Kidney glomerular epithelial cell (primary cell): Measurements from ENCODE around the gene LCN12.

Experiments
- DNase-seq: peaks from one replicate; lab custom pipeline; 2025; lab: John Stamatoyannopoulos, UW

LCN12 gene, protein sequence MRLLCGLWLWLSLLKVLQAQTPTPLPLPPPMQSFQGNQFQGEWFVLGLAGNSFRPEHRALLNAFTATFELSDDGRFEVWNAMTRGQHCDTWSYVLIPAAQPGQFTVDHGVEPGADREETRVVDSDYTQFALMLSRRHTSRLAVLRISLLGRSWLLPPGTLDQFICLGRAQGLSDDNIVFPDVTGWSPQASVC

DNA sequence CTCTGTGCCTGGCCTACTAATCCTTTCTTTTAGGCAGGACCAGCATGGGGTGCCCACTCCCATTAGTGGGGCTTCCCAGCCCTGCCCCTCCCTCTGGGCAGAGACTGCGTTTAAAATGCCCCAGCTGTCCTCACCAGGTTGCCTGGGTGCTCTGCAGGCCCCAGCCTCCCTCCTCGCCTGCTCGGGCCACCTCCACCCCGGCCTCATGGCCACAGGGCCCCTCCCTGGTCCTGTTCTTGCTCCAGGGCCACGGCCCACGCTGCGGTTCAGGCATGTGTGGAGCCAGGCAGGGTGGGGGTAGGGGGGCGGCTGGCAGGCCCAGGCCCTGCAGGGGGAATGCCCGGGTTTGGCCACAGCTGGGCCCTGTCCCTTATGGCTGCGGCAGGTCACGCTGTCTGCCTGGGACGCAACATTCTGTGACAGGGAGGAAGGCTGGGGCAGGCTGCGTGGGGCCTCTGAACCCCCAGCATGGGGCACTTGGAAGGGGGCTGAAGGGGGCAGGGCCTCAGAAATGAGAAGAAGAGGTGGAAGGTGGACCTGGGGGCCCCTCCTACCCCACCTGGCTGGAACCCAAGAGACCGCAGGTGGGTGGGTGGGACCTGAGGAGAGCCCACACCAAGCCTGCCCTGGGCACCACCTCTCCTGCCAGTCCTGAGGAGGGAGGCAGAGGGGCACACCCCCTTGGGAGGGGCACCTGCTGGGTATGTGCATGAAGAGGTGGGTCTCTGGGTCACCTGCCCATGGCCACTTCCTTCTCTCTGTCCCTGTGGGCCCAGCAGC lies at the start of gene LCN12:
TSS of gene LCN12 (plus strand) at position 733 of the 780 bp plus-strand sequence. CDS start 55 bp downstream, outside the sequence.
- no peak for DNase-seq

DNA sequence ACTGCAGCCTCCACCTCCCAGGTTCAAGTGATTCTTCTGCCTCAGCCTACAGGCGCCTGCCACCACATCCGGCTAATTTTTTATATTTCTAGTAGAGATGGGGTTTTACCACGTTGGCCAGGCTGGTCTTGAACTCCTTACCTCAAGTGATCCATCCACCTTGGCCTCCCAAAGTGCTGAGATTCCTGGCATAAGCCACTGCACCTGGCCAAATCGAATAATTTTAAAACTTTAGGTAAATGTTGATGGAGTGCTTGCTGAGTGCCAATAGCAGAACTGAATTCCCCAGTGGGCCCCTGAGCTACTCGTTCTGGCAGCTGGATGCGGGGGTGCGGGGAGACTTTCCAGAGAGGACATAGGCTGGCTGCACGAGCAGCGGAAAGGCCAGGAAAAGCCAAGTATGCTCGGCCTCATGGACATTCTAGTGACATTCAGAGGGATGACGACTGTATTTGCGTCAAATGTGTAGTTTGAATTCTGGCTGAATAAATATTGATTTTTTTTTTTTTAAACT lies 49.0 kb upstream of the LCN12 start:
- no peak for DNase-seq

DNA sequence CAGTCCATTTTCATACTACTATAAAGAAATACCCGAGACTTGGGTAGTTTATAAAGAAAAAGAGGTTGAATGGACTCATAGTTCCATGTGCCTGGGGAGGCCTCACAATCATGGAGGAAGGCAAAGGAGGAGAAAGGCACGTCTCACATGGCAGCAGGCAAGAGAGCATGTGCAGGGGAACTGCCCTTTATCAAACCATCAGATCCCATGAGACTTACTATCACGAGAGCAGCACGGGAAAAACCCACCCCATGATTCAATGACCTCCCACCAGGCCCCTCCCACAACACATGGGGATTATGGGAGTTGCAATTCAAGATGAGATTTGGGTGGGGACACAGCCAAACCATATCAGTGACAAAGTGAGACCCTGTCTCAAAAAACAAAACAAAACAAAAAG lies 45.8 kb upstream of the LCN12 start:
- no peak for DNase-seq

DNA sequence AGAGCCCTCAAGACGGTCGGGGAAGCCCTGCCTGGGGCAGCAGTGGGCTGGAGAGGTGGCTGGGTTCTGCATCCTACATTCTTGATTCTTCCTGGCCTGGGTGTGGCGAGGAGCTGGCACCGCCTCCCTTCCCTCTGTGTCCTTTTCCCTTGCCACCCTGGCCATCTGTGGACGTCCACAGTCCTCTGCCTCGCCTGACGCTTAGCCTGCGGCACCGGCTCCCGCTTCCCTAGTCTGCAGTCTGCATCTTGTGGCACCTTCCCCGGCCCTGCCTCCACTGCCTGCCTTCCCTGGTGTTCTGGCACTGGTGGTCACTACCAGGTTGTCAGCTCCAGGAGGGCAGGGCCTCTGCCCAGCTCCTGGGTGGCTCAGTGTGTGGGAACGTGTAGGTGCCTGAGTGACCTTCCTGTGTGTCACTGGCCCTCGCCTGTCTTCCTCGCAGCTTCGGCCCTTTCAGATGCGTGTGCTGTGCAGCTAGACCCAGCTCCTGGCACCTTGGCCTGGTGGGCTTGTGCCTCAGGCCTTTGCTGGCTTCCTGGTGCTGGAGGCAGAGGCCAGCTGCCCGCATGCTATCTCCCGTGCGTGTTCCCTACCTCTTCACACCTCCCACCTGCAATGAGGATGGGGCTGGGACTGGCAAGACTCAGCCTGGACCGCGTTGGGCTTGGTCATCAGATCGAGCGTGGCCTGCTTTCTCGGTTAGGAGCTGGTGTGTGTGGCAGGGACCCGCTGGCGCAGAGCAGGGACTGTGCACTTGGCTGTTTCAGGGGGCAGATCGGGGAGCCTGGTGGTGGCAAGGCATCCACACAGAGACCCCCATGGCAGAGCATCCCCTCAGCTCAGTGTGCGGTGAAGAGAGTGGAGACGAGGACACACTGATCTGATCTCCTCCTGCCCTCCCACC lies 44.8 kb upstream of the LCN12 start:
- no peak for DNase-seq

DNA sequence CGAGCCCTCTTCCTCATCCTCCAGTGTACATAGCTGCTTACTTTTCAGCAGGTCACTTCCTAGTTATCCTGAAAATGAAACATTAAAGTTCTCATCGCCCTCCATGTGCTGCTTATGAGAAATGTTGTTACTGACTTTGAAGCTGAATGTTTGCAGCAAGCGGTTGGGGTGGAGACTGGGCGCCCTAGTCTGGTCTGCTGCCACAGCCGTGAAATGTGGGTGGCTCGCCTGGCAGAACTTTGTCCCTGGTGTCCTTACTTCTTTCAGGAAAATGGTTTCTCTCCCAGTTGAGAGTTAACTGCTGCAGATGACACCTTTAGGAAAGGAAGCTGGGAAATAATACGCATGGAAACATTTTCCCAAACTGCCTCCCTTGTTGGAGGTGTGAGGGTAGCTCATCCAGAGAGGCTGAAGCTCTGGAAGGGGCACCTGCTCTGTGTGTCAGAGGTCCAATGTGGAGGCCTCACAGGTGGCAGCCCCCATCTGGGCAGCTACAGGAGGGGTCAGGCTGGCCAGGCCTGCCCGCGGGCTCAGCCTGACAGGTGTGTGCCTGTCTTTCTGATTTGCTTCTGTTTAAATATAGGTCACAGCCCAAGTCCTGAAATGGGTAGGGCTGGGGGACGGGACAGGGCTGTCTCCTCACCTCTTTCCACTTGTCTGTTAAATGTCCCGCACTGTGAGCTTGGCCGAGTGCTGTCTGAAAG lies 41.7 kb upstream of the LCN12 start:
- no peak for DNase-seq

DNA sequence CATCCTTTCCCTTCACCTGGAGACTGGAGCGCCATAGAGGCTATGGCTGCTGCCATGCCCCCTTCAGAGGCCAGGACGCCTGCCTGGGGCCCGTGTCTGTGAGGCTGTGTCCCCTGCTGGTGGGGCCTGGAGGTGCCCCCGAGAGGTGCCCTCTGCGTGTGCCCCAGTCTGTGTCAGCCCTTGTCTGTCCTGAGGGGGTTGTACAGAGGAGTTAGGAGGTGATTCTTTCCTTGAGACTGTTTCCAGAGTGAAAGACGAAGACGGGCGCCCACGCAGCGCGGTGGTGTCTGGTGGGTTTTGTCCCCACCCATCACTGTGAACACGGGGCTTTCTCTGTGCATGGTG lies 41.2 kb upstream of the LCN12 start:
- DNase-seq = no peak

DNA sequence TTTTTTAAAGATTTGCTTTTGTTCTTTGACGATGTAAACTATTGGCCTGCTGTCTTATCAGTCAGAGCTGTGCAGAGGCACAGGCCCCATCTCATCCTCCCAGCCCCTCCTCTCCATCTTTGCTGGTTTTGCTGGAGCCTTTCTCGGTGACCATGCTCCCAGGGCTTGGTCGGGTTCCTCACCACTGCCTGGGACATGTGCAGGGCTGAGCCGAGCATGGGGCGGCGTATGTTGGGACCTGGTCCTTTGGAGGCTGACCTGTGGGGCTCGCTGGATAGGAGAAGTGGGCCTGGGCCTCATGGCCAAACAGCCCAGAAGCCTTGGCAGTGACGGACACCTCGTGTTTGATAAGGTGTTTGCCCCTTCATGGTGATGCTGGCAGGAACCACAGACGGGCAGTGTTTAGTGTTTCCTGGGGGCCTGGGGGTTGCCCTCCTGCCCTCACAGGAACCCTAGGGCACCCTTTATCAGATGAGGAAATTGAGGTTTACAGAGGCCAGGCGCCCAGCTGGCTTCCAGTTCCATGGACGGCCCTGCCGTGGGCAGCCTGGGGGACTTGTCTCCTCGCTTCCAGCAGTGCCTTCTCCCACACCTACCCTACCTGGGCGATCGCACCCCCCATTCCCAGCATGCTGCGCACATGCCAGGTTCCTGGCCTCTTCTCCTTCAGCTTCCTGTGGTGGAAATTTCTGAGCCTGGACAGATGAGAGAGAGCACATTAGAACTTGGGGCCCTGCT lies 38.2 kb upstream of the LCN12 start:
- no peak for DNase-seq

DNA sequence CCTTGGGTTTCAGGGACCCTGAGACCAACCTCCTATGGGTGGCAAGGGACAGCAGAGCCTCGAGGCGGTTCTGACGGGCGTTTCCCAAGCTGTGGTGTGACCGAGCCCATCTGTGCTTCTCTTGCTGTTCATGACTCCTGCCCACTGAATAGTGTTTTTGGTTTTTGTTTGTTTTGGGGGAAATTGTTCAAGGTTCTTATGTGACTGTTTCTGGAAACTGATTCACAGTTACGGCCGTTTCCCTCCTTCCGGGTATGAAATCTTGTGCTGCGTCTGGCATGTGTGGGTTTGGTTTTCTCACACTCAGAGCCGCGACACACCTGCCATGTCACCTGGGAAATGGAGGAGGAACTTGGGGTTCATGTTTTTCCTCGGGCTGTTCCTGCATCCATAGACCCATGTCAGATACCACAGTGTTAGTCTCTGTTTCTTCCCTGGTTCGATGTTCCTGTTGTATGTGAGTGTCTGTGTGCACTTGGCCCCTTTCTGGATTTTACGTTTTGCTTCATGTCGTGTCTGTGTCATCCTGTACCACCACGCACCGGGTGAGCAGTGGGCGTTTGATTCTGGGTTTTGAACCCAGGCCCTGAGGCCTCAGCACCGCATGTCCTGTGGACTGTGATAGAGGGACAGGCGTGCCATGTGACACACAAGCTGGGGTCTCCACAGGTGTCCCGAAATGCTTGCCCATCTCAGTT lies 36.3 kb upstream of the LCN12 start:
- DNase-seq = no peak

DNA sequence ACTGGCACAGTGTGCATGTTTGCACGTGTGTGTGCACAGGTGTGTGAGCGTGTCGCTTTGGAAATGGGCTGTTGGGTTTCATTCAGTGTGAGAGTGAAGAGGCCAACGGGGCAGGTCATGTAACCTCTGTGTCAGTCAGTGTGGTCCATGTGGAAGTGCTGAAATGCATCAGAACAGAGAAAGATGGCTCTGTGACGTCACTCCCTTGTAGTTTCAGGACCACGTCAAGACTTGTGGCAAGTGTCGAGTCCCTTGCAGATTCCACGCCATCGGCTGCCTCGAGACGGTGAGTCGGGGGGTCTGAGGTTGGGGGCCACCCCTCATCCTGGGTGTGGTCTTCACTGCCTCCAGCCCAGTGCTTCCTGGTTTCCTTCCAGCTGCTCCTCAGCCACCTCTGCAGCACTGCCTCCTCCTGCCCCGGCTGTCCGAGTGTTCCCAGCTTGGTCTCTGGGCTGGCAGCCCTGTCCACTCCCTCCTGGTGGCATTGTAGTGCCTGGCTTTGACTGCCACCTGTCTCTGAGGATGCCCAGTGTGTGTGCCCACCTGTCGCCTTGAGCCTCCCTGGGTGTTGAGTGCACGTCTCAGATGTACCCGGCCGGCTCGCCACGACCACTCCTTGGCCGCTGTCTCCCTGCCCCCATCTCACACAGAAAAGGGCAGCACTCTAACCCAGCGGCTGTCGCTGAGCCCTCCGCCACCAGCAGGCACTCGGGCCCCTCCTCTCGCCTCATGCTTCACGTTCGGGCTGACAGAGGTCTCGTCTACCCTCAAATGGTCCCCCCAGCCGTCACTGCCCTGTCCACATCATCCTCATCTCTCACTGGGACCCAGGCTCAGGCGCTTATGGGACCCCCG lies 35.5 kb upstream of the LCN12 start:
- DNase-seq = no peak

DNA sequence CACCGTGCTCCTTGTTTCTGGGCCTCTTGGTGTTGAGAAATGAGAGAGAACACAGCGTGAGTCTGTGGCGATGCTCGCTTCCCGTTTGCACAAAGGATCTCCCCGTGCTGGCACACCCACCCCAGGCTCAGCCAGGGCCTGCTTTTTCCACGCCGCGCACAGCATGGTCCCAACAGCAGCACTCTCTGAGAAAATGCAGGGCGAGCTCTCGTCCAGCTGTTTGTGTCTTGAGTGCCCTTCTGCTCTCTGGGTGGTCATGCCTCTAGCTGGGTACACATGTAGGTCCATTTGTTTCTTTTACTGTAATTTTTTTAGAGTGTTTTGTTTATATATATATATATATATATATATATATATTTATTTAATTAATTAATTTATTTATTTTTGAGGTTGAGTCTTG lies 34.2 kb upstream of the LCN12 start:
- no peak for DNase-seq

DNA sequence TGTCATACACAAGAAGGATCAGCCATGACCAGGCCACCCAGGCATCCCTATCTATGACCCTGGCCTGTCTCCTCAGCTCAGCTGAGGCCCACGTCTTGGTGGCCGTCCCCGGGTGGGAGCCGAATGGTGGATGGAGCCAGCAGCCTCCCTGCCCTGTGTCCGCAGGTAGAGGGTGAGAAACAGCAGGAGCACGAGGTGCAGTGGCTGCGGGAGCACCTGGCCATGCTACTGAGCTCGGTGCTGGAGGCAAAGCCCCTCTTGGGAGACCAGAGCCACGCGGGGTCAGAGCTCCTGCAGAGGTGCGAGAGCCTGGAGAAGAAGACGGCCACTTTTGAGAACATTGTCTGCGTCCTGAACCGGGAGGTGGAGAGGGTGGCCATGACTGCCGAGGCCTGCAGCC lies 32.0 kb upstream of the LCN12 start:
- DNase-seq = no peak

DNA sequence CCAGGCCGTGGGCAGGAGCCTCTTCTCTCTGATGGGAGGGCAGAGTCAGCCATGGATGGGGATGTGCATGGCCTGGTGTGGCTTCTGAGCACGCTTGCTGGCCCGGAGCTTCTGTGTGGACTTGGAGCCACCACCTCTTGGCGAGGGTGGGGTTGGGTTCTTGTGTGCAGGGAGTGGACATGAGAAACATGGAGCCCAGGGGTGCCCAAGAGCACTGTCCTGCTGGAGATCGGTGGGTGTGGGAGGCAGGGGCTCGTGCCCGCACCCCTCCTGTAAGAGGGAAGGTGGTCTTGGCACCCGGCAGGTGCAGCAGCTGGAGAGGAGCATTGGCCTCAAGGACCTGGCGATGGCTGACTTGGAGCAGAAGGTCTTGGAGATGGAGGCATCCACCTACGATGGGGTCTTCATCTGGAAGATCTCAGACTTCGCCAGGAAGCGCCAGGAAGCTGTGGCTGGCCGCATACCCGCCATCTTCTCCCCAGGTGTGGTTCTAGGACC lies 31.3 kb upstream of the LCN12 start:
- no peak for DNase-seq

DNA sequence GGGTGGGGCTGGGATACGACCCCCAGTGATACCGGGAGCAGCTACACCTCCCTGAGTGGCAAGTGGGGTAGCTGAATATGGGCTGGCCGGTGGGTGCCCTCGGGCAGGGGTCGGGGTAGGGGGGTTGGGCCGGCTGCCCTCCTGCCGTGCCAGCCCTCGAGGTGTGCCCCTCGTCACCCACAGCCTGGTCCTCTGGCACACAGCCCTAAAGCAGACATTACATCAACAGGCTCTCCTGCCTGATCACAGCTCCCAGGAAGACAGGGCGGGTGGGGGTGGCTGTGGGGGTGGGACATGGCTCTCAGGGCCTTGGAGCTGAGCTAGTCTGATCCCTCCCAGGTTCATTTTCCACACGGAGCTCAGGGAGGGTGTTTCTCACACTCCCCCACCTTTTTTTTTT lies 30.8 kb upstream of the LCN12 start:
- DNase-seq = no peak

DNA sequence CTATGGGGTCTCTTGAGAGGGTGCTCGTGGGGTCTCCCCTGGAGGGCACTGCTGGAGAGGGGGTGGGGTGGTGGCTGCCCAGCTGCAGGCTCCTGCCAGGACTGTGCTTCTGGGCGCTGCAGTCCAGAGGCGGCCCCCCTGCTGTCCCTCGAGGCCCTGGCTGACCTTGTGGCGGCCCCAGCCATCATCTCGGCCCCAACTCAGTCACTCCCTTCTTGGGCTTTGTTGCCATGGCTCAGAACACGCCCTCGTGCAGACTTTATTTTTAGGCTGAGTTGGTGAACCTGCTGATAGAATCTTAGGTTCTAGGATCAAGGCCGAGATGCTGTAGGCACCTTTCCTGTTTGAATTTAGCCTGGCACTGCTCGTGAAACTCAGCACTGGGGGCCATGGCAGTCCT lies 30.4 kb upstream of the LCN12 start:
- DNase-seq = no peak

DNA sequence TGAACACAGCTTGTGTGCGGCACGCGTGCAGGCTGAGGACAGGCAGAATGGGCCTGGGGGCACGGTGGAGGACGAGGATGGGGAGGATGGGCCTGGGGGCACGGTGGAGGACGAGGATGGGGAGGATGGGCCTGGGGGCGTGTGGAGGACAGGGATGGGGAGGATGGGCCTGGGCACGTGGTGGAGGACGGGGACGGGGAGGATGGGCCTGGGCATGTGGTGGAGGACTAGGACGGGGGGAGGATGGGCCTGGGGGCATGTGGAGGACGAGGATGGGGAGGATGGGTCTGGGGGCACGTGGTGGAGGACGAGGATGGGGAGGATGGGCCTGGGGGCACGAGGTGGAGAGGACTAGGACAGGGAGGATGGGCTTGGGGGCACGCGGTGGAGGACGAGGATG lies 29.5 kb upstream of the LCN12 start:
- DNase-seq = no peak

DNA sequence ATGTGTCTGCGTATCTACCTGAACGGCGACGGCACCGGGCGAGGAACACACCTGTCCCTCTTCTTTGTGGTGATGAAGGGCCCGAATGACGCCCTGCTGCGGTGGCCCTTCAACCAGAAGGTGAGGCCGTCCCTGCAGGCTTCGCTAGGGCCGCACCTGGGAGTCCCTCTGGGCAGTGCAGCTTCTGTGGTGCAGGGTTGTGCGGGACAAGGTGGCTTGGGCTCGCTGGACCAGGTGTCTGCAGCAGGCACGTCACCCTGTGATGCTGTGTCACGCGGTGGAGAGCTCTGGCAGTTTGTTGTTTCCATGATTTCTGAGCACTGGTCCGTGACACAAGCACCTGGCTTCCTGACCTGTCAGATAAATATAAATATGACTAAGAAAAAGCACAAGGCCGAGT lies 28.2 kb upstream of the LCN12 start:
- DNase-seq = no peak

DNA sequence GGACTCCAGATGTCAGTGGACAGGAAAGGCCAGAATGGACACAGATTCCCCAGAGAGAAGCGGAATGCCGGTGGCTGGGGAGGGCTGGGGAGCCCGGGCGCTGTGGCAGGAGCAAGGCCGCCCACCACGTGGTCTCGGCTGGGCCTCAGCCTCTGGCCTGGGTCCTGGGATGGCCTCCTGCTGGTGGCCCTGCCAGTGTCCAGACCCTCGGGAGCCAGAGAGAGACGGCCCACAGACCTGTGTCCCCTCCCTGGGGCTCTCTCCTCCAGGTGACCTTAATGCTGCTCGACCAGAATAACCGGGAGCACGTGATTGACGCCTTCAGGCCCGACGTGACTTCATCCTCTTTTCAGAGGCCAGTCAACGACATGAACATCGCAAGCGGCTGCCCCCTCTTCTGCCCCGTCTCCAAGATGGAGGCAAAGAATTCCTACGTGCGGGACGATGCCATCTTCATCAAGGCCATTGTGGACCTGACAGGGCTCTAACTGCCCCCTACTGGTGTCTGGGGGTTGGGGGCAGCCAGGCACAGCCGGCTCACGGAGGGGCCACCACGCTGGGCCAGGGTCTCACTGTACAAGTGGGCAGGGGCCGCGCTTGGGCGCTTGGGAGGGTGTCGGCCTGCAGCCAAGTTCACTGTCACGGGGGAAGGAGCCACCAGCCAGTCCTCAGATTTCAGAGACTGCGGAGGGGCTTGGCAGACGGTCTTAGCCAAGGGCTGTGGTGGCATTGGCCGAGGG lies 26.5 kb upstream of the LCN12 start:
- no peak for DNase-seq

DNA sequence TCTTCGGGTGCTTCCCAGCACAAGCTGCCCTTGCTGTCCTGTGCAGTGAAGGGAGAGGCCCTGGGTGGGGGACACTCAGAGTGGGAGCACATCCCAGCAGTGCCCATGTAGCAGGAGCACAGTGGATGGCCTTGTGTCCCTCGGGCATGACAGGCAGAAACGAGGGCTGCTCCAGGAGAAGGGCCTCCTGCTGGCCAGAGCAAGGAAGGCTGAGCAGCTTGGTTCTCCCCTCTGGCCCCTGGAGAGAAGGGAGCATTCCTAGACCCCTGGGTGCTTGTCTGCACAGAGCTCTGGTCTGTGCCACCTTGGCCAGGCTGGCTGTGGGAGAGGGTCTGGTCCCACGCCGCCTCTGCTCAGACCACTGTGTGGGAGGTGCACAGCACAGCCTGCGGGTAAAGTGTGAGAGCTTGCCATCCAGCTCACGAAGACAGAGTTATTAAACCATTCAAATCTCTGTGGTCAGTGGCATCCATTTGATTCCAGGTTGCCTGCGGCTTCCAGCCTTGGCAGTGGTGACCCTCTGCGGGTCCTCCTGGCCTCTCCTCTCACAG lies 25.8 kb upstream of the LCN12 start:
- DNase-seq = no peak

DNA sequence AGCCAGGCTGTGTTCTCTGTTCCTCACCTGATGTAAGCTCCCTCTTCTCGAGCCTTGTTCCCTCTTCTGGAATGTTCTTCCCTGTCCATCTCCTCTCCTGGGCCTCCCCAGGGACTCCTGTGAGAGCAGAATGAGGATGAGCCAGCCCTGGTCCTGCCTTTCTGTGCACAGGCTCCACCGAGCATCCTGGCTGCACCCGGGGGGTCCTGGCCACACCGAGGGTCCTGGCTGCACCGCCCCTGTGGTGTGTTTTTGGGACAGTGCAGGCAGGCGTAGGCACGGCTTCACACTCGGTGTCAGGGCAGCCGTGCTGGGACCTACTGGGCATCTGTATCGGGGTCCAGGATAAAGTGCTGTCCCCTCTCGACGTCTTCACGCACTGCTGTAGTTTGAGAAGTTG lies 25.3 kb upstream of the LCN12 start:
- DNase-seq = no peak
